ENCODE measurements around the gene PRKAG3.
"Not testable (repeated sequence)": the region's sequence is repeated elsewhere in the genome, so short reads cannot be mapped to it uniquely, and the experiment has no call there.

PRKAG3 gene

GRCh38 chr2:218854860-218855259 lies 23.3 kb upstream of the PRKAG3 start:
- H3K4me3 ChIP-seq (ENCODE audit: low read depth, low read length): no peak overlapping the region

GRCh38 chr2:218853766-218854165 lies 22.2 kb upstream of the PRKAG3 start:
- Histone ChIP-seq H3K4me3 (ENCODE audit: low read depth, low read length) (no peak overlapping the region), H3K27ac (ENCODE audit: low read depth, low read length) (no peak overlapping the region), H3K4me1 (ENCODE audit: control insufficient read depth, insufficient read depth, low read length) (peaks cover 44% of the 10 kb centered on the region), H3K36me3 (ENCODE audit: control insufficient read depth, insufficient read depth, low read length) (no peaks in the 10 kb centered on the region), H3K9me3 (ENCODE audit: control insufficient read depth, insufficient read depth, low read depth, low read length) (no peaks in the 10 kb centered on the region), H3K9ac (ENCODE audit: low read length) (no peak overlapping the region), H3K27me3 (ENCODE audit: control insufficient read depth, insufficient read depth, low read length) (peaks cover 64% of the 10 kb centered on the region)

More at GRCh38 chr2:218854860-218855259, 23.3 kb upstream of the PRKAG3 start:
- no peaks in the 10 kb centered on the region for H3K36me3 ChIP-seq (ENCODE audit: control insufficient read depth, insufficient read depth, low read length)
- no peak overlapping the region for H3K27ac ChIP-seq (ENCODE audit: low read depth, low read length)
- peaks cover 49% of the 10 kb centered on the region for H3K4me1 ChIP-seq (ENCODE audit: control insufficient read depth, insufficient read depth, low read length)
- peaks cover 75% of the 10 kb centered on the region for H3K27me3 ChIP-seq (ENCODE audit: control insufficient read depth, insufficient read depth, low read length)
- H3K9me3 ChIP-seq (ENCODE audit: control insufficient read depth, insufficient read depth, low read depth, low read length): no peaks in the 10 kb centered on the region
- no peak overlapping the region for H3K9ac ChIP-seq (ENCODE audit: low read length)

GRCh38 chr2:218852911-218853667 lies 21.5 kb upstream of the PRKAG3 start:
- H3K36me3 ChIP-seq (ENCODE audit: control insufficient read depth, insufficient read depth, low read length): no peaks in the 10 kb centered on the region
- peaks cover 43% of the 10 kb centered on the region for H3K4me1 ChIP-seq (ENCODE audit: control insufficient read depth, insufficient read depth, low read length)
- no peaks in the 10 kb centered on the region for H3K9me3 ChIP-seq (ENCODE audit: control insufficient read depth, insufficient read depth, low read depth, low read length)
- no peak overlapping the region for H3K27ac ChIP-seq (ENCODE audit: low read depth, low read length)
- H3K27me3 ChIP-seq (ENCODE audit: control insufficient read depth, insufficient read depth, low read length): peaks cover 58% of the 10 kb centered on the region
- peak overlapping the region; percentile 9; the same call in 1 of the 2 replicates for H3K4me3 ChIP-seq (ENCODE audit: low read depth, low read length)
- H3K9ac ChIP-seq (ENCODE audit: low read length): no peak overlapping the region

GRCh38 chr2:218851286-218851685 lies 19.7 kb upstream of the PRKAG3 start:
- H3K27me3 ChIP-seq (ENCODE audit: control insufficient read depth, insufficient read depth, low read length): peaks cover 40% of the 10 kb centered on the region
- H3K9me3 ChIP-seq (ENCODE audit: control insufficient read depth, insufficient read depth, low read depth, low read length): no peaks in the 10 kb centered on the region
- H3K9ac ChIP-seq (ENCODE audit: low read length): no peak overlapping the region
- no peaks in the 10 kb centered on the region for H3K36me3 ChIP-seq (ENCODE audit: control insufficient read depth, insufficient read depth, low read length)
- no peak overlapping the region for H3K27ac ChIP-seq (ENCODE audit: low read depth, low read length)
- peaks cover 28% of the 10 kb centered on the region for H3K4me1 ChIP-seq (ENCODE audit: control insufficient read depth, insufficient read depth, low read length)
- no peak overlapping the region for H3K4me3 ChIP-seq (ENCODE audit: low read depth, low read length)

- H3K27ac ChIP-seq (ENCODE audit: low read depth, low read length): no peak overlapping the region
- H3K27me3 ChIP-seq (ENCODE audit: control insufficient read depth, insufficient read depth, low read length): peaks cover 35% of the 10 kb centered on the region
- H3K4me3 ChIP-seq (ENCODE audit: low read depth, low read length): no peak overlapping the region
- H3K36me3 ChIP-seq (ENCODE audit: control insufficient read depth, insufficient read depth, low read length): no peaks in the 10 kb centered on the region
- H3K4me1 ChIP-seq (ENCODE audit: control insufficient read depth, insufficient read depth, low read length): peaks cover 24% of the 10 kb centered on the region
- no peak overlapping the region for H3K9ac ChIP-seq (ENCODE audit: low read length)
- H3K9me3 ChIP-seq (ENCODE audit: control insufficient read depth, insufficient read depth, low read depth, low read length): no peaks in the 10 kb centered on the region
These were observed 19.2 kb upstream of the PRKAG3 start for GRCh38 chr2:218850796-218851195.

- Histone ChIP-seq H3K36me3 (ENCODE audit: control insufficient read depth, insufficient read depth, low read length) (no peaks in the 10 kb centered on the region), H3K9ac (ENCODE audit: low read length) (no peak overlapping the region), H3K27me3 (ENCODE audit: control insufficient read depth, insufficient read depth, low read length) (peaks cover 24% of the 10 kb centered on the region), H3K4me3 (ENCODE audit: low read depth, low read length) (no peak overlapping the region), H3K4me1 (ENCODE audit: control insufficient read depth, insufficient read depth, low read length) (peaks cover 13% of the 10 kb centered on the region), H3K27ac (ENCODE audit: low read depth, low read length) (no peak overlapping the region), H3K9me3 (ENCODE audit: control insufficient read depth, insufficient read depth, low read depth, low read length) (peaks cover 8% of the 10 kb centered on the region; the same call in 1 of the 2 replicates)
These were observed 18.1 kb upstream of the PRKAG3 start for GRCh38 chr2:218849721-218850120.

- H3K9ac ChIP-seq (ENCODE audit: low read length); H3K36me3 ChIP-seq (ENCODE audit: control insufficient read depth, insufficient read depth, low read length); H3K27me3 ChIP-seq (ENCODE audit: control insufficient read depth, insufficient read depth, low read length); H3K4me3 ChIP-seq (ENCODE audit: low read depth, low read length); H3K4me1 ChIP-seq (ENCODE audit: control insufficient read depth, insufficient read depth, low read length); H3K27ac ChIP-seq (ENCODE audit: low read depth, low read length): not testable (repeated sequence)
- peaks cover 15% of the 10 kb centered on the region; the same call in 1 of the 2 replicates for H3K9me3 ChIP-seq (ENCODE audit: control insufficient read depth, insufficient read depth, low read depth, low read length)
These were observed 15.4 kb upstream of the PRKAG3 start for GRCh38 chr2:218846963-218847362.

- not testable (repeated sequence) for H3K36me3 ChIP-seq (ENCODE audit: control insufficient read depth, insufficient read depth, low read length); H3K27ac ChIP-seq (ENCODE audit: low read depth, low read length); H3K27me3 ChIP-seq (ENCODE audit: control insufficient read depth, insufficient read depth, low read length); H3K9ac ChIP-seq (ENCODE audit: low read length); H3K4me1 ChIP-seq (ENCODE audit: control insufficient read depth, insufficient read depth, low read length); H3K4me3 ChIP-seq (ENCODE audit: low read depth, low read length)
- peaks cover 15% of the 10 kb centered on the region; the same call in 1 of the 2 replicates for H3K9me3 ChIP-seq (ENCODE audit: control insufficient read depth, insufficient read depth, low read depth, low read length)
These were observed 12.7 kb upstream of the PRKAG3 start for GRCh38 chr2:218844334-218844733.

GRCh38 chr2:218839888-218840287 lies 8.3 kb upstream of the PRKAG3 start:
- no peak overlapping the region for H3K9ac ChIP-seq (ENCODE audit: low read length)
- no peak overlapping the region for H3K4me3 ChIP-seq (ENCODE audit: low read depth, low read length)
- H3K4me1 ChIP-seq (ENCODE audit: control insufficient read depth, insufficient read depth, low read length): no peaks in the 10 kb centered on the region
- H3K27me3 ChIP-seq (ENCODE audit: control insufficient read depth, insufficient read depth, low read length): peaks cover 9% of the 10 kb centered on the region; the same call in 1 of the 2 replicates
- H3K9me3 ChIP-seq (ENCODE audit: control insufficient read depth, insufficient read depth, low read depth, low read length): peaks cover 9% of the 10 kb centered on the region; the same call in 1 of the 2 replicates
- H3K27ac ChIP-seq (ENCODE audit: low read depth, low read length): no peak overlapping the region
- H3K36me3 ChIP-seq (ENCODE audit: control insufficient read depth, insufficient read depth, low read length): no peaks in the 10 kb centered on the region

GRCh38 chr2:218839430-218839829 lies 7.8 kb upstream of the PRKAG3 start:
- Histone ChIP-seq H3K4me3 (ENCODE audit: low read depth, low read length) (no peak overlapping the region), H3K4me1 (ENCODE audit: control insufficient read depth, insufficient read depth, low read length) (no peaks in the 10 kb centered on the region), H3K36me3 (ENCODE audit: control insufficient read depth, insufficient read depth, low read length) (no peaks in the 10 kb centered on the region), H3K27ac (ENCODE audit: low read depth, low read length) (no peak overlapping the region), H3K9ac (ENCODE audit: low read length) (no peak overlapping the region), H3K9me3 (ENCODE audit: control insufficient read depth, insufficient read depth, low read depth, low read length) (peaks cover 4% of the 10 kb centered on the region; the same call in 1 of the 2 replicates), H3K27me3 (ENCODE audit: control insufficient read depth, insufficient read depth, low read length) (peaks cover 9% of the 10 kb centered on the region; the same call in 1 of the 2 replicates)

- Histone ChIP-seq H3K4me1 (ENCODE audit: control insufficient read depth, insufficient read depth, low read length) (no peaks in the 10 kb centered on the region; the same call in 1 of the 2 replicates), H3K27me3 (ENCODE audit: control insufficient read depth, insufficient read depth, low read length) (peaks cover 9% of the 10 kb centered on the region; the same call in 1 of the 2 replicates), H3K36me3 (ENCODE audit: control insufficient read depth, insufficient read depth, low read length) (no peaks in the 10 kb centered on the region), H3K27ac (ENCODE audit: low read depth, low read length) (no peak overlapping the region), H3K9me3 (ENCODE audit: control insufficient read depth, insufficient read depth, low read depth, low read length) (no peaks in the 10 kb centered on the region), H3K9ac (ENCODE audit: low read length) (no peak overlapping the region), H3K4me3 (ENCODE audit: low read depth, low read length) (no peak overlapping the region)
These were observed 5.9 kb upstream of the PRKAG3 start for GRCh38 chr2:218837495-218837894.

Measured in HUES6 (cell line).